Measurements from ENCODE around the gene AK2.
"Not testable (repeated sequence)": the region's sequence is repeated elsewhere in the genome, so short reads cannot be mapped to it uniquely, and the experiment has no call there.

Gene AK2

DNA sequence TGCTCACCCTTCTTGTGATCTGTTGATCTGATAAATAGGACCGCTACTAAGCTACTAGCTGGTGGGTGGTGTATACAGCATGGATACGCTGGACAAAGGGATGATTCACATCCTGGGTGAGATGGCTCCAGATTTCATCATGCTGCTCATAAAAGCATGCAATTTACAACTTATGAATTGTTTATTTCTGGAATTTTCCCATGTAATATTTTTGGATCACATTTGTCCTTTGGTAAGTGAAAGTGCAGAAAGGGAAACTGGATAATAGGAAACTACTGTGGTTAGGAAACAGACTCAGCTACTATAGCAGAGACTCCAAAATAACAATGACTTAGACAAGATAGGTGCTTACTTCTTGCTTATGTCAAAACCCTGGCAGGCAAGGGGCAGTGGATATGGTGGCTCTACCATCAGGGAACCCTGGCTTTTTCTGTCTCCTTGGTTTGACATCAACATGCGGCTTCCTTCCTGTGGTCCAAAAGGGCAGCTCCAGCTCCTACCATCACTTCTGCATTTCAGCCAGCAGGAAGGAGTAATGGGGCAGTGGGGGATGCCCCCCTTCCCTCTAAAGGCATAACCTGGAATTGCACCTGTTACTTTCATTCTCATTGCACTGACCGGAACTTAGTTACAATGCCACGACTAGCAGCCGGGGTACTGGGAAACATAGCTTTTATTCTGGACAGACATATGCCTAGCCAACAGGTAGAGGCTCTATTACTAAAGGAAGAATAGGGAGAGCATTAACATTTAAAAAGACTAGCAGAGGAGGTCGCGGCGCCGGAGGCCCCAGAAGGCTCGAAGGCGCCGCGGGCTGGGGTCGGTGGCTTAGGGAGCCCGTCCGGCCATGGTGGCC is 13.8 kb upstream of the AK2 start:
- no peak for DNase-seq

DNA sequence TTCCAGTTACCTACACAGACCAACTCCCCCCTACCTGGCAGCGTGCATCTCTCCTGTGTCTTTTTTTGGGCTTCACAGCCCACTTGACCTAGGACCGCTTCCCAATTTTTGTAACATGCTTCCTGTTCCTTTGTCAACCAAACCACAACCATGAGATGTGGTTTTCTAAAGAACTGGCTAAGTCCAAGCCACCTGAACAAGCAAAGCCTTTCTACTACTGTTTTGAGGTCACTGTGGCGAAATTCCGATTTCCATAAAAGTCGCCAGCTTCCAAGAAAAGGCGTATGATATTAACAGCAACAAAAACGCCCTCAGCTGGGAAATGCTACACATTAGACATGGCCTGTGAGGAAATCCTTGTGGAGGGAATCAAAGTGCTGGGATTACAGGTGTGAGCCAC is 12.7 kb upstream of the AK2 start:
- DNase-seq: no peak

DNA sequence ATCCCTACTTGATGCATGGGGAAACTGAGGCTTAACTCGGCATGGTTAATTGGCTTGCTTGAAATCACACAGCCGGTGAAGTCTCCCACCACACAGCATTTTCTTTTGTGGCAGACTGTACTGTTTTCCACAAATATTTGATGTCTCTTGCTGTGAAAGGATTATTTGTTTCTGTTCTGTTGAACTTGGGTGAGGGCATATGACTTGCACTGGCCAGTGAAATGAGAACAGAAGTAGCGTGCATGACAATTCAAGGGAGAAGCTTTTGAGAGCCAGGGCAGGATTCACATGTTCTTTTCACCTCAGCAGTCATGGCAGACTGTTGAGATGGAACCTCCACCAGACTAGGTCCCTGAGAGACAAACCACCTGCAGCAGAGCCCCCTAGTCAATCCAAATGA is 11.7 kb upstream of the AK2 start:
- no peak for DNase-seq

DNA sequence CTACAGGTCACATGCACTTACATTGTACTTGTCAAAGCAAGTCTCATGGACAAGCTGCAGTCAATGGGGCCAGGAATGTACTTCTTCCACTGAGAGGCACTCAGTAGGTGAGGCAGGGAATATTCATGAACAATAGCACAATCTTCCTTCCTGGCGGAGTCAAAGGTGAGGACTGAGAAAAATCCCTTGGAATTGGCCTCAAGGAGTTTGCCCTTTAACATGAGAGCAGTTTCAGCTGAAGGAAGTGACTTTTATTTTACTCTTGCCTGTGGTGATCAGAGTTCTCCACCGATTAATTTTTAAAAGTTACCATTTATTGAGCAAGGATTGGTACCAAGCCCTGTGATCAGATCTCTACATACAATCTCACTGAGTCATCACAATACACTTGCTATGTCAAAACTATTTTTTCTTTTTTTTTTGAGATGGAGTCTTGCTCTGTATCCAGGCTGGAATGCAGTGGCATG is 11.2 kb upstream of the AK2 start:
- no peak for DNase-seq

DNA sequence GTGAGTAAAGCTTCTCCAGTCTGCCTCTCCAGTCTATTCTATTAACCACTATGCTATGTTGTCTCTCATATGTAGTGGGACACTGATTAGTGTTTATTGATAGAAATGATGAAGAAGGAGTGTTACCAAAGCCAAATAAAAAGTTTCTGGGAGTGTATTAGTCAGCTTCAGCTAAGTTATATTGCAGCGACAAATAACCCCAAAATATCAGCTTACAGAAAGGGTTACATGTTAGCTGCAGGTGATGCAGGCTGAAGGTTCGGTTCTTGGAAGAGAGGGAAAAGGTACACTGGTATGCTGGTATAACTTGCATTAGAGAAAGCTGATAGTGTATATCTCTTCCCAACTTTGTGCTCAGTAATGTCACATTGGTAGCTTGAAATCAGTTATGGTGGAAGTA is 10.6 kb upstream of the AK2 start:
- DNase-seq: no peak

DNA sequence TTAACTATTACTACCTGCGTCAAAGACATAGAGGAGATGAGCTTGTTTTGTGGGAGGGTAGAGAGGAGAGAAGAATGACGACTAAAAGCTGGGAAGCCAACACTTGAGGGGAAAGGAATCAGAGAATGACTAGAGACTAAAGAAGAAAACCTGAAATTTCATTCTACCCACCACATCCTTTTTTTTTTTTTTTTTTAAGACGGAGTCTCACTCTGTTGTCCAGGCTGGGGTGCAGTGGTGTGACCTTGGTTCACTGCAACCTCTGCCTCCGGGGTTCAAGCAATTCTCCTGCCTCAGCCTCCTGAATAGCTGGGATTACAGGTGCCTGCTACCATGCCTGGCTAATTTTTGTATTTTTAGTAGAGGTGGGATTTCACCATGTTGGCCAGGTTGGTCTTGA is 9.6 kb upstream of the AK2 start:
- not testable (repeated sequence) for DNase-seq

DNA sequence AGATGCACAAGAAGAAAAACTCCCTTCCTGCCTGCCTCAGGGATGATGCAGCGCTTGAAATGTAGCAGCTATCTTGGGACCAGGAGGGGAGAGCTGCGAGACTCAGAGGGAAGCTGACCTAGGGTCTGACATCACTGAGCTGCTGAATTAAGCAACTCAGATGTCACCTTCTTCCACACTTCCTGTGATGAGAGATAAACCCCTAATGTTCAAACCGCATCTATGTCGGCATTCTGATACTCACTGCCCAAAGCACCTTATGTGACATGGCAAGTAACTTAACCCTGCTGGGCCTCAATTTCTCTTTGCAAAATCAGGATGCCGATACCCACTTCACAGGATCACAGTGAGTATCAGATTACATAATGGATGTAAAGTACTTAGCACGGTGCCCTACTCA is 9.1 kb upstream of the AK2 start:
- no peak for DNase-seq

DNA sequence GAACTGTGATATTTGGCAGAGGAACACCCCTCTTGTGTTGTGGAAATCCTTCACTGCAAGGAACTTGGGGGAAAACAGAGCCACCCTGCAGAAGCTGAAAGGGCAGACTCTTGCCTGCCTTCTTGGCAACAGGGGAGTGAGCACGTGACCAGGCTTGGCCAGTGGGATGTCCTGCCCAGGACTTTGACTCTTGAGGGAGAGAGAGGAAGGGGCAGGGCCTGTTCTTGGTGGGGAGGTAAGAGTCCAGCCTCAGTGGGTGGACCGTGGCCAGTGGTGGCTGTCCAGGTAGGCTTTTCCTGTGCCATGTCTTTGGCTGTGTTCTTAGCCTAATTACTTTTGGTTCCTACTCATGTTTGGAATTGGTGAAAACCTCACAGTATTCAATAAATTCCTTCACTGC is 8.6 kb upstream of the AK2 start:
- DNase-seq: no peak

DNA sequence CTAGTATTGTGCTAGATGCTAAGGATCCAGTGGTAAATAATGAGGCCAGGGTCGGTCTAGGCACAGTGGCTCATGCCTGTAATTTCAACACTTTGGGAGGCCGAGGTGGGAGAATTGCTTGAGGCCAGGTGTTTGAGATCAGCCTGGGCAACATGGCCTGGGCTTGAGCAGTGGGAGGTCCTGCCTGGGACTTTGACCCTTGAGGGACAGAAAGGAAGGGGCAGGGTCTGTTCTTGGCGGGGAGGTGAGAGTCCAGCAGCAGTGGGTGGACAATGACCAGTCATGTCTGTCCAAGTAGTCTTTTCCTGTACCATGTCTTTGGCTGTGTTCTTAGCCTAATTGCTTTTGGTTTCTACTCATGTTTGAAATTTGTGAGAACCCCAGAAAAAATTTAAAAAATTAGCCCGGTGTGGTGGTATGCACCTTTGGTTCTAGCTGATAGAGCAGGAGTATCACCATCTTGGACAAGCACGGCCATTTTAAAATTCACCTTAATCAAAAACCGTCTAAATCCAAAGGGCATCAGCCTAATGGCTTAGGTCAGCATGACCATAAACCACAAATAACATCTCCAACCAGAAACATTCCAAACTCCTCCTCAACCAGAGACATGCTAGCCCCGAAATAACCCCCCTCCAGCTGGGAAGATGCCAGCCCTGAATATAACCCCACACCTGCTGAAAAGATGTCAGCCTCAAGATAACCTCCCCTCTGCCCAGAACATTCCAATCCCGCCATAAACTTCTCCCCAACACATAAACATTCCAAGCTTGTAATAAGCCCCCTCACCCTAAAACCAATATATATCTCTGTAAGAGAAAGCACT is 6.8 kb upstream of the AK2 start:
- no peak for DNase-seq

DNA sequence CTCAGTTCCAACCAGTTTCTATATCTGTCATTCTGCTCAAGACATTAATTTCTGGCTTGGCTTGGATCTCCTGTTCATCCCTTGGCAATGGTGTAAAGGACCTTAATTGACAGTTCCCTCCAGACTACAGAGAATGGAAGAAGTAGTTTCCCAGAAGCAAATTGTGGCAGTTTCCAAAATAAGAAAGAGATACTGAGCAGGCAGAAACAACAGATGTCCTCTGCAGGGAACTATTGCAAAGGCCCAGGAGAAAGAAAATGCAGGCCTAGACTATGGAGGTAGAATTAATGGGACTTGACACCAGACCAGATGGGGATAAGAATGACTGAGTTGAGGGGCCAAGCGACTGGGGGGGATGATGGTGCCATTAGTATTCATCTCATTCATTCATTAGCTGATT is 6.1 kb upstream of the AK2 start:
- no peak for DNase-seq

DNA sequence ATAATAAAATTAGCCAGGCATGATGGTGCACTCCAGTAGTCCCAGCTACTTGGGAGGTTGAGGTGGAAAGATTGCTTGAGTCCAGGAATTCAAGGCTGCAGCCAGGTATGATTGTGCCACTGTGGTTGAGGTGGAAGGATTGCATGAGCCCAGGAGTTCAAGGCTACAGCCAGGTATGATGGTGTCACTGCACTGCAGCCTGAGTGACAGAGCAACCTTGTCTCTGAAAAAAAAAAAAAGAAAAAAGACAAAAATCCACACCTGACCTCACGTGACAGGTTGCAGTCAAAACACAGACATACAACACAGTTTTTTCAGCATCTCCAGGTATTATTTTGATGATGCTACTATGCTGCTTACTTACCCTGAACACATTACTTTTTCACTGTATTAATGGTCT is 4.3 kb upstream of the AK2 start:
- DNase-seq: no peak

DNA sequence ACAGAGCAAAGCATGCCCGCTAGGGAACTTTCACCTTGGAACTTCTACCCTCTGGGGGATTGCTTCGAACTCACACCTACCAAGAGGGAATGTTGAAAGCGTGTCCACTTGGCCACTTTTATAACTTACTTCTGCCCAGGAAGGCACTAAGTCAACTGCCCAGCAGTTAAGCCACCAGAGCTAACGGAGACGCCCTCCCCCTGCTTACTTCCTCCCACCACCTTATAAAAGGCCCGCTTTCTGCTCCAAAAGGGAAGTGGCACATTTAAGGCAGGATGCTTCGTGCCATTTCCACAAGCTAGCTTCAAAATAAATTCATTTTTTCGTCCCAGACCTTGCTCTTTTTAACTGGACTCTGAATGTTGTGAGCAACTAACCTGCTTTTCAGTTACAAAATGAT is 3.2 kb upstream of the AK2 start:
- DNase-seq: no peak

DNA sequence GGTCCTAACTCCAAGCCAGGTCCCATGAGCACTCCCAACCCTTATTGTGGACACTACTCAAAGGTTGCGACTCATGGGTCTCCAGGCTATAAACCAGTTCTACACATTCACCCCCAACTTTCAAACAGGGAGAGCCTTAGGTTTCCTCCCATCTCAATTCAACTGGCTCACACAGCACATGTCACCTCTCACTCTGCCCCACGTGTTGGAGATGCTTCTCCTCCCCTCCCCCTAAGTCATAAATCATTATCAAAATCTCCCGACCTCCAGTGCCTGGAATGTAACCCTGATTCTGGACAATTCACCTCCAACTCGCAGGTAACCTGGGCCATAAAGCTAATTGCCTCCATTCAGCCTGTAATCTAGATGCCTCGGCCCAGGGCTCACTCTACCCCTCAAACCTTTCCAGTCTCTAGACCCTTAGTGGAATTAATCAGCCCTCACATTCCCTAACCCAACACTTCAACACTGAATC is 595 bp downstream of the AK2 start:
- DNase-seq: no peak

DNA sequence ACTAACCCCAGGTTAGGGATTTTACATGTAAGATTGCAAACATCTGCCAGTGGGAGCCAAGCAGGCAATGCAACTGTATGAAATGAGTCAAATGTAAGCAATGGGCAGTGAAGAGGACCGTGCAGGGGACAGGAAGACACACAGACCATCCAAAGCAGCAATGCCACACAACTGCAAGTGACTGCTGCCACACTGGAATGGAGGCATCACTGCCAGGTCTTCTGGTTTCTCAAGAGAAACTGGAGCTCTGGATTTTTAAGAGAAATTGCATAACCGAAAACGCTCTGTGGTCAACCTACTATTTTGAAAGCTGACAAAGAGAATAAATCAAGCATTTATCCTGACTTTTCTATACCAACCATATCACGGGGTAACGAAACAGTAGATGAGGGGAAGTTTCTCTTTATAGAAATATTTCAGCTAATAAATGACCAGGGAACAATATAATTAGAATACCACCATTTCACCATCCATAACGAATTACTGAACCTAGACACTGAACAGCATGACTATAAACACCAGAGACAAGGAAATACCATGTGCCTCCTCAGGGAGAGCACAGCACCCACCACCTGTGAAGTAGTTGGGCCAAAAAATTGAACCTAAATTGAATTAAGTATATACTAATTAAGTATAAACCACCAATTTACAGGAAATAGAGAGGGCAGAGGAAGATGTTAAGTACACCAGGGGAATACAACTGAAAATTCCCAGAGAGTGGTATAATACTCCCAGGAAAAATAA is 4.4 kb downstream of the AK2 start:
- DNase-seq: no peak

DNA sequence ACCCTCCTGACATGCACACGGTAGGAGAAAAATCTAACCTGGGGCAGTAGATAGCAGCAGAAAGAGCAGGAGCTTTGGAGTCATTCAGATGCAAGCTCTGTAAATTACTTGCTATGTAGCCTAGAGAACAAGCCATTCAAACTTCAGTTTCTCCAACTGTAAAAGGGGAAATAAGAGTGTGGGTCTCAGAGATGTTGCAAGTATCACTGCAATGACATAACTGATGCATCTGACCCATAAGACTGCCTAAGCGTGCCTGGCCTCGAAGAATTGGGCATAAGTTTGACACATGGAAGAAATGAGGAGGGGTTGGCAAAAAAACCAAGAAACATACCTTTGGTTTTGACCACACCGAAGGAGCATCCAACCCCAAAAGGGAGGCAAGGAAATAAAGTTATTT is 5.2 kb downstream of the AK2 start:
- DNase-seq: no peak

DNA sequence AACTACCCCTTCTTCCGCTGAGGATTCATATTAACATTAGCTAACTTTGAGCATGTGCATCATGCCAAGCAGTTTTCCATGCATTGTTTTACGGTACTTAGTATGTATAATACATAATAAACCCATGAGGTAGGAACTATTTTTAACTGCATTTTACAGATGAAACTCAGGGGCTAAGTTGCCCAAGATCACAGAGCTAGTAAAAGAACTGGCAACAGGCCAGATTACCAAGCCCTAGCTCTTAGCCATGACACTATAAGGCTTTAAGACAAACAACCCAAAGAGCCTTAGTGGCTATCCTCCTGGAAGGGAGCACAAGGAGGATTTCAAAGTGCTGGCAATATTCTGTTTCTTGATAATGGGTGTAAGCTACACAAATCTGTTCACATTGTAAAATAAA is 6.1 kb downstream of the AK2 start:
- no peak for DNase-seq

DNA sequence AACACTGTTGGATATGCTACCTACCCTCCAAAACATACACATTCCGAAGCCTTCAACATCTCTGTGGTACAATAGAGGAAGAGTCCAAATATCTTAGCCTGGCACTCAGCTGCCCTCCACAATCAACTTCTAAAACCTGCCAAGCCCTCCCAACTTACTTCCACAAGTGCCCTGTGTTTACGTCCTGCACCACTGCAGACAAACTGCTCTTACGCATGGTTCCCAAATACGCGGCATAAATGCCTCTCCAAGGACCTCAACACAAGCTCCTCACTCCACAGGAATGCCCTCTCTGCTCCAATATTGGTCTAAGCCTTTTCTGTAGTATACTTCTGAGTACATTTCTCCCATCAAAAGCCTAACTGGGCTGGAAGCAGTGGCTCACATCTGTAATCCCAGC is 6.8 kb downstream of the AK2 start:
- no peak for DNase-seq

DNA sequence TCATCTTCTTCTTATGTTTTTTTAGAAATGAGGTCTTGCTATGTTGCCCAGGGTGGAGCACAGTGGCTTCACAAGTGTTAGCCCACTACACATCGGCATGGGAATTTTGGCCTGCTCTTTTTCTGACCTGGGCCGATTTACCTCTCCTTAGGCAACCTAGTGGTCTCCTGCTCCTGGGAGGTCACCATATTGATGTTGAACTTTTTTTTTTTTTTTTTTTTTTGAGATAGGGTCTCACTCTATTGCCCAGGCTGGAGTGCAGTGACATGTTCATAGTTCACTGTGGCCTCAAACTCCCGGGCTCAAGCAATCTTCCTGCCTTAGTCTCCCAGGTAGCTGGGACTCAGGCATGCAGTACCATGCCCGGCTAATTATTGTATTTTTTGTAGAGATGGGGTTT is 7.5 kb downstream of the AK2 start:
- no peak for DNase-seq

DNA sequence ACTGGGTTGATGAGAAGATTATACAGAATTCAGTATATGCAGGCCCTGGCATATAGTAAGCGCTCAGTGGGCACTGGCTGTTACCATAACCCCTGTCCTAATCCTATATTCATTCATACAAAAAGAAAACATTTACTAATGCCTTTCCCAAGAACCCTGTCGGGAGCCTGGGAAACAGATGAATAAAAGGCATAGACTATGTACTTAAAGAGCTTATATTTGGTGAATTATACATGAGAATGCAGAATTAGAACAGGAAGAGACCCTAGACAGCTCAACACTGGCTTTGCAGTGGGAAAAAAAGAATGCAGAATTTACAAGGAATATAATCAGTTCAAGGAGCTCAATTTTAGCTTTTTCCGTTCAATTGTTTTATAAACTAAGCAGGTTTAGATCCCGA is 10.9 kb downstream of the AK2 start:
- DNase-seq: no peak

DNA sequence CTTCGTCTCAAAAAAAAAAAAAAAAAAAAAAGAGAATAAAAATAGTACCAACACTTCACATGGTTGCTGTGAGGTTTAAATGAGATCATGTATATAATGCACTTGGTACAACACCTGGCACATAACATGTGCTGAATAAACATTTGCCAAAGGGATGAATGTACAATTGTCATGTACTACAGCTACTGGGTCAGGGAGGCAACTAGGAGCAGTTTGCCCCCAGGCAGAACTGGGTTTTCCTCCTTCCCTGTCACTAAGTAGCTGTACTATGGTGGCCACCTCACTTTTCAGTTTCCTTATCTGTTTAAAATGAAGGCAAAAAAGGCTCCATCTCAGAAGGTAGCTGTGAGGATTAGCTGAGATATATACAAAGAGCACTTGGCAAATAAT is 11.5 kb downstream of the AK2 start:
- DNase-seq: no peak

DNA sequence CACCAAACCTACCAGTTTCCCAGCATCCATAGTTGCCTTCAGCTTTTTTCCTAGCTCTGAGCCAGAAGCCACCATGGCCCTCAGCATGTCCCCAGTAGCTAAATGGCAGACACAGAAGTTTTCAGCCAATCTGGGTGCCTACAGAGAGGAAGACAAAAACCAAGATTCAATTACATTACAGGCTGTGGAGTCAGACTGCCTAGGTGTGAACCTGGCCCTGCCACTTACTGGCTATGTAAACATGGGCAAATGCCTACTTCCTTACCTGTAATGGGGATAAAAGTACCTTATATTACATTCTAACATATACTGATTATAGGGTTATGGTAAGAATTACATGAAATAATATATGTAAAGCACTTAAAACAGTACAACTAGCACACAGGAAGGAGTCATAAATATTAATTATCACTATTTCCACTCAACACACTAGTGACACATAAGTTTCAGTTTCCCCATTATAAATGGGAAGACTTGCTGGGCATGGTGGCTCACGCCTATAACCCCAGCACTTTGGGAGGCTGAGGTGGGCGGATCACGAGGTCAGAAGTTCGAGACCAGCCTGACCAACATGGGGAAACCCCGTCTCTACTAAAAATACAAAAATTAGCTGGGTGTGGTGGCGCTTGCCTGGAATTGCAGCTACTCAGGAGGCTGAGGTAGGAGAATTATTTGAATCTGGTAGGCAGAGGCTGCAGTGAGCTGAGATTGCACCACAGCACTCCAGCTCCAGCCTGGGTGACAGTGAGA is 12.1 kb downstream of the AK2 start:
- DNase-seq: not testable (repeated sequence)

DNA sequence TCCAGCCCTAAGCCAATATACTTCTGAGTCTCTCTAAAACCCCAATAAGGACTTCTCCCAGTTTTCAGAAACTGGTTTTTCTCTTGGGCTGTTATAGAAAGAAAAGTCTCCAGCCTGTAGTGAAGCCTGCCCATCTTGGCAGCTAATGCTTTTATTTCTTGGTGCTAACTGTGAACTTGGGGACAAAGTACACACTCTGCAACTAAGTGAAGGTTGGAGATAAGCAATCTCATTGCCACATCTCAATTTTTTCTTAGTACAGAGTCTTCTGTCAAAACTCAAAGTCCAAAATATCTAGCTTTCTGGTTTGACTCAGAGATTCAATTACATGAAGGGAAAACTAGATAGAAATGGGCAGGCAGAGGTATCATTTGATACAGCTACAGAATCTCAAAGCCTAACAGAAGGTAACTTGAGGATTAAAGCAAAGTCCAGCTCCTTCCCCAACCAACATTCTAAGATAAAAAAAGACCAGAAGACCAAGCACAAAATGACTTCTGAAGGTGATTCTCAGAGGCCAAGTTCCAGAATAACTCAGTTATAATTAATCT is 14.0 kb downstream of the AK2 start:
- no peak for DNase-seq
